Colonic mucosa (tissue), 4 donors: ENCODE data around the gene SPIN2B. TPM values are rescaled to one million over a fixed set of nuclear protein-coding genes. Genes with fewer than 3 reads are reported as not detected.
"Not testable (repeated sequence)": the region's sequence is repeated elsewhere in the genome, so short reads cannot be mapped to it uniquely, and the experiment has no call there.

ENCODE experiments used
- DNase-seq: peaks from one replicate; pipeline ENCODE4 v3.0.0-alpha.2; 2020
- H3K27ac ChIP-seq: fragments of 200-600 bp; one replicate; pipeline ENCODE4 v1.8.0; 2021
- H3K27me3 ChIP-seq: fragments of 200-600 bp; one replicate; pipeline ENCODE4 v1.8.0; 2021
- H3K36me3 ChIP-seq: fragments of 200-600 bp; one replicate; pipeline ENCODE4 v1.8.0; 2021
- H3K4me1 ChIP-seq: fragments of 200-600 bp; one replicate; pipeline ENCODE4 v1.8.0; 2021; ENCODE audit warnings: mild to moderate bottlenecking
- H3K4me3 ChIP-seq: fragments of 200-600 bp; one replicate; pipeline ENCODE4 v1.8.0; 2021
- H3K9ac ChIP-seq, 2 donors: one replicate each; pipeline ENCODE4 v1.7.0; 2013; ENCODE audit warnings: control low read depth in 2 of 2, low read depth in 2 of 2, low read length in 2 of 2
- H3K9me3 ChIP-seq: fragments of 200-600 bp; one replicate; pipeline ENCODE4 v1.8.0; 2021
- CTCF ChIP-seq: fragments of 200-600 bp; IDR thresholded peaks from one replicate; pipeline ENCODE4 v1.8.0; 2022; ENCODE audit warnings: antibody characterized with exemption, mild to moderate bottlenecking
- intact Hi-C: fragments of 100-400 bp; cut with DNase I; formaldehyde crosslinking; loops from one replicate; pipeline ENCODE4 v1.14.1; 2022
- total RNA-seq, 2 donors: library from RNA; stranded (reverse); fragmentation: NEBNext Ultra II Directional in 1 of 2; extraction: Animal tissue kit (Norgen Biotek cat#: 25700) in 1 of 2; gene quantifications; one replicate each; pipeline ENCODE4 v1.2.1, GENCODE V29; 2021
- donor health status: healthy.
- donor health status: DM: no; HTN: no; CAD: no.
- donor health status: DM: no; HTN: no; CAD: no.

SPIN2B gene
- 10 to 100 TPM in 1 of 2 donors, 1 to 10 TPM in 1; 9.9 to 10.2 TPM for total RNA-seq

GRCh38 chrX:57121162-57121755 lies at the start of gene SPIN2B:
Gene SPIN2B, minus strand, starts transcription at chrX:57121548.
- Histone ChIP-seq H3K4me1 (no peaks in the 10 kb centered on the region), H3K27ac (peak within 1 kb of the TSS; percentile 72), H3K4me3 (peak within 1 kb of the TSS; percentile 57), H3K9me3 (no peaks in the 10 kb centered on the region), H3K27me3 (no peaks in the 10 kb centered on the region), H3K9ac (peak within 1 kb of the TSS; percentile 51 to 83), H3K36me3 (no peaks in the 10 kb centered on the region)
- intact Hi-C loops = no loop called here
- peak; percentile 79 for DNase-seq
- no peak for TF ChIP-seq CTCF

- Histone ChIP-seq H3K27me3 (no peaks in the 10 kb centered on the region), H3K27ac (no peak overlapping the region), H3K36me3 (no peaks in the 10 kb centered on the region), H3K4me1 (no peaks in the 10 kb centered on the region), H3K9ac (no peak overlapping the region), H3K9me3 (no peaks in the 10 kb centered on the region), H3K4me3 (no peak overlapping the region)
- peak; percentile 47 for DNase-seq
- TF ChIP-seq CTCF = no peak
- intact Hi-C loops = loop anchor here (10.0 kb wide), 1 partner anchor 298 kb away; no protein-coding TSS in a partner anchor
Observed at GRCh38 chrX:57156397-57157049, 35.2 kb upstream of the SPIN2B start.

- no peak overlapping the region for H3K9ac ChIP-seq
- H3K27me3 ChIP-seq = no peaks in the 10 kb centered on the region
- H3K9me3 ChIP-seq = no peaks in the 10 kb centered on the region
- intact Hi-C loops = loop anchor here (10.0 kb wide), 1 partner anchor 300 kb away; no protein-coding TSS in a partner anchor
- TF ChIP-seq CTCF = no peak
- H3K4me3 ChIP-seq = no peak overlapping the region
- H3K27ac ChIP-seq = no peak overlapping the region
- no peaks in the 10 kb centered on the region for H3K4me1 ChIP-seq
- peak; percentile 34 for DNase-seq
- no peaks in the 10 kb centered on the region for H3K36me3 ChIP-seq
Observed at GRCh38 chrX:57155171-57155570, 33.8 kb upstream of the SPIN2B start.

- not testable (repeated sequence) for H3K4me1 ChIP-seq, H3K27me3 ChIP-seq, H3K9me3 ChIP-seq, H3K4me3 ChIP-seq, DNase-seq, H3K27ac ChIP-seq, H3K9ac ChIP-seq, H3K36me3 ChIP-seq
- intact Hi-C loops = loop anchor here (10.0 kb wide), 1 partner anchor 303 kb away; no protein-coding TSS in a partner anchor
Observed at GRCh38 chrX:57152222-57152621, 30.9 kb upstream of the SPIN2B start.

- Histone ChIP-seq H3K27me3 (no peaks in the 10 kb centered on the region), H3K9ac (no peak overlapping the region), H3K27ac (no peak overlapping the region), H3K36me3 (no peaks in the 10 kb centered on the region), H3K4me1 (no peaks in the 10 kb centered on the region), H3K4me3 (no peak overlapping the region), H3K9me3 (no peaks in the 10 kb centered on the region)
- intact Hi-C loops = no loop called here
- no peak for TF ChIP-seq CTCF
- DNase-seq = no peak
Observed at GRCh38 chrX:57138674-57139073, 17.3 kb upstream of the SPIN2B start.

- no peak for DNase-seq
- TF ChIP-seq CTCF = no peak
- H3K4me3 ChIP-seq = no peak overlapping the region
- no peak overlapping the region for H3K27ac ChIP-seq
- no peaks in the 10 kb centered on the region for H3K27me3 ChIP-seq
- no peaks in the 10 kb centered on the region for H3K9me3 ChIP-seq
- intact Hi-C loops = no loop called here
- H3K9ac ChIP-seq = no peak overlapping the region
- H3K4me1 ChIP-seq = no peaks in the 10 kb centered on the region
- no peaks in the 10 kb centered on the region for H3K36me3 ChIP-seq
Observed at GRCh38 chrX:57137501-57137900, 16.2 kb upstream of the SPIN2B start.

- intact Hi-C loops, H3K27me3 ChIP-seq, H3K4me1 ChIP-seq, H3K9me3 ChIP-seq, H3K27ac ChIP-seq, H3K9ac ChIP-seq, H3K4me3 ChIP-seq, DNase-seq, H3K36me3 ChIP-seq: not testable (repeated sequence)
Observed at GRCh38 chrX:57137073-57137472, 15.7 kb upstream of the SPIN2B start, which contains the start of gene SPIN2A. Gene SPIN2A, minus strand, starts transcription at chrX:57137397. Its CDS starts 800 bp downstream, at chrX:57136597.

- DNase-seq, H3K4me3 ChIP-seq, H3K9ac ChIP-seq, H3K27me3 ChIP-seq, H3K27ac ChIP-seq, H3K4me1 ChIP-seq, H3K36me3 ChIP-seq, H3K9me3 ChIP-seq, intact Hi-C loops: not testable (repeated sequence)
Observed at GRCh38 chrX:57136589-57136988, 15.2 kb upstream of the SPIN2B start.
